Endothelial cell of umbilical vein (primary cell): ENCODE measurements around the gene MAPKBP1. TPM values are rescaled to one million over a fixed set of nuclear protein-coding genes. Genes with fewer than 3 reads are reported as not detected.

Source experiments
- BruUV-seq: library from RNA; stranded (reverse); fragments of 400-500 nt; replicated peaks from 2 replicates; lab custom pipeline; 2021; lab: Mats Ljungman, UMichigan
- CTCF ChIA-PET: fragments of 300-600, 350-600 bp; sonication (Branson Sonifier 250); formaldehyde crosslinking; loops from one replicate; lab custom pipeline; 2021; ENCODE audit warnings: antibody characterized with exemption, inconsistent platforms; lab: Charles Lee
- POLR2A ChIA-PET: fragments of 300-600, 350-600 bp; sonication (Branson Sonifier 250); formaldehyde crosslinking; loops from one replicate; lab custom pipeline; 2021; ENCODE audit warnings: antibody characterized with exemption, inconsistent platforms; lab: Charles Lee
- DNase-seq: peaks from one replicate; pipeline ENCODE4 v3.0.0-alpha.2; 2011; ENCODE audit warnings: low read depth, low spot score
- FAIRE-seq: peaks from 2 replicates; lab custom pipeline; 2011; peaks lifted over from hg19 to GRCh38; lab: Jason Lieb, UNC
- H2AFZ ChIP-seq: 2 replicates; pipeline ENCODE4 v1.6.0; 2012; ENCODE audit warnings: low read depth, low read length, control low read depth, inconsistent platforms
- H3K27ac ChIP-seq: 2 replicates; pipeline ENCODE4 v1.5.1; 2011; ENCODE audit warnings: low read depth, mild to moderate bottlenecking, control low read depth, low read length, moderate library complexity; ENCODE audit not compliant: insufficient read depth
- H3K27me3 ChIP-seq, 2 experiments: 2 replicates each; pipeline versions ENCODE4 v1.6.0 to v1.6.1; 2011; ENCODE audit warnings: low read length in 2 of 2, mixed read lengths in 1 of 2; ENCODE audit not compliant: control insufficient read depth in 2 of 2, insufficient read depth in 2 of 2
- H3K36me3 ChIP-seq, 2 experiments: 2 replicates in 1 of 2; 3 replicates in 1 of 2; pipeline ENCODE4 v1.5.1; 2011; ENCODE audit warnings: low read length in 2 of 2, mild to moderate bottlenecking in 1 of 2, moderate library complexity in 1 of 2; ENCODE audit not compliant: control insufficient read depth in 2 of 2, insufficient read depth in 2 of 2; ENCODE audit errors: extremely low read depth in 1 of 2
- H3K4me1 ChIP-seq: 3 replicates; pipeline ENCODE4 v1.5.1; 2011; ENCODE audit warnings: mild to moderate bottlenecking, low read length; ENCODE audit not compliant: control insufficient read depth, insufficient read depth; ENCODE audit errors: extremely low read depth
- H3K4me2 ChIP-seq: 2 replicates; pipeline ENCODE4 v1.6.1; 2011; ENCODE audit warnings: low read length, control low read depth, mixed read lengths; ENCODE audit not compliant: insufficient read depth
- H3K4me3 ChIP-seq, 3 experiments: fragments of 200-600 bp in 1 of 3; sonication (generic), shearing (Covaris generic) in 1 of 3; replicated peaks in 1 of 3; 2 replicates each; pipeline ENCODE4 v1.5.1; 2011 to 2016; ENCODE audit warnings: control low read depth in 3 of 3, low read length in 3 of 3, mild to moderate bottlenecking in 2 of 3, inconsistent platforms in 1 of 3, low read depth in 1 of 3, moderate library complexity in 1 of 3; ENCODE audit not compliant: insufficient read depth in 1 of 3
- H3K79me2 ChIP-seq: 2 replicates; pipeline ENCODE4 v1.6.0; 2012; ENCODE audit warnings: low read length, inconsistent platforms; ENCODE audit not compliant: control insufficient read depth, insufficient read depth
- H3K9ac ChIP-seq: replicated peaks from 2 replicates; pipeline ENCODE3; 2011; ENCODE audit warnings: low read length, control low read depth; ENCODE audit not compliant: insufficient read depth; ENCODE audit errors: extremely low read depth
- H3K9me1 ChIP-seq: replicated peaks from 3 replicates; pipeline ENCODE4 v1.6.0; 2011; ENCODE audit warnings: mild to moderate bottlenecking, low read length; ENCODE audit not compliant: control insufficient read depth, insufficient read depth; ENCODE audit errors: extremely low read depth
- H3K9me3 ChIP-seq: replicated peaks from 2 replicates; pipeline ENCODE4 v1.5.1; 2012; ENCODE audit warnings: low read length, inconsistent platforms; ENCODE audit not compliant: control insufficient read depth, insufficient read depth
- H4K20me1 ChIP-seq: replicated peaks from 2 replicates; pipeline ENCODE3; 2011; ENCODE audit warnings: mild to moderate bottlenecking, low read length; ENCODE audit not compliant: control insufficient read depth, insufficient read depth; ENCODE audit errors: extremely low read depth
- EZH2 ChIP-seq: IDR thresholded peaks from 2 replicates; pipeline ENCODE4 v1.6.1; 2012; ENCODE audit warnings: borderline replicate concordance, low read depth, mild to moderate bottlenecking, moderate library complexity, low read length, inconsistent platforms; ENCODE audit not compliant: severe bottlenecking
- FOS ChIP-seq: IDR thresholded peaks from 2 replicates; pipeline ENCODE4 v1.6.1; 2011; ENCODE audit warnings: mild to moderate bottlenecking, low read length, moderate library complexity, borderline replicate concordance; ENCODE audit not compliant: insufficient read depth
- GATA2 ChIP-seq: IDR thresholded peaks from 2 replicates; pipeline ENCODE4 v1.7.0; 2011; ENCODE audit warnings: low read depth, mild to moderate bottlenecking, moderate library complexity, mixed read lengths, low read length; ENCODE audit not compliant: insufficient read length, insufficient read depth
- JUN ChIP-seq: IDR thresholded peaks from 2 replicates; pipeline ENCODE4 v1.6.1; 2011; ENCODE audit warnings: borderline replicate concordance, low read depth; ENCODE audit not compliant: insufficient read length, insufficient read depth
- MYC ChIP-seq: IDR thresholded peaks from one replicate; pipeline ENCODE4 v1.6.1; 2011; ENCODE audit warnings: mild to moderate bottlenecking, low read depth, low read length
- POLR2A ChIP-seq: IDR thresholded peaks from 2 replicates; pipeline ENCODE4 v1.6.1; 2012; ENCODE audit warnings: low read depth, mild to moderate bottlenecking, control low read depth, low read length
- POLR2AphosphoS5 ChIP-seq: IDR thresholded peaks from 2 replicates; pipeline ENCODE4 v1.6.1; 2012; ENCODE audit warnings: low read depth, mild to moderate bottlenecking, control low read depth, low read length, moderate library complexity; ENCODE audit not compliant: insufficient read depth
- dilution Hi-C: fragments of 300-500 bp; cut with MboI; formaldehyde crosslinking; loops from one replicate; pipeline ENCODE4 v1.15.0; 2019; ENCODE audit warnings: low sequenced_read_pairs; ENCODE audit not compliant: extremely low pct_ligation_motif_present
- intact Hi-C: fragments of 100-400 bp; cut with micrococcal nuclease; formaldehyde crosslinking; loops from one replicate; pipeline ENCODE4 v1.10.0; 2022
- polyA plus RNA-seq, 4 experiments: library from polyadenylated mRNA; depleted of rRNA in 3 of 4; stranded (reverse) in 3 of 4; unstranded in 1 of 4; fragments of >200 nt; gene quantifications; 2 replicates each; pipeline versions ENCODE4 v1.2.1 to v1.2.3, GENCODE V29; 2011 to 2012; ENCODE audit warnings: missing spikeins in 1 of 4
- total RNA-seq: library from RNA; stranded (reverse); gene quantifications from 2 replicates; pipeline ENCODE4 v1.2.3, GENCODE V29; 2021
- TF ChIP-seq, protein P1 (sequence below), 2 donors: IDR thresholded peaks; 1 replicate in 1 of 2; 2 replicates in 1 of 2; pipeline ENCODE4 v1.5.1; 2011; ENCODE audit warnings: low read length in 2 of 2, mild to moderate bottlenecking in 2 of 2, moderate library complexity in 2 of 2, control low read depth in 1 of 2, inconsistent platforms in 1 of 2, low read depth in 1 of 2; ENCODE audit not compliant: insufficient read depth in 1 of 2; ENCODE audit errors: extremely low read depth in 1 of 2
- TF ChIP-seq, protein P2 (sequence below): IDR thresholded peaks from 2 replicates; pipeline ENCODE4 v1.6.1; 2011; ENCODE audit not compliant: insufficient read depth, insufficient read length

Gene MAPKBP1
- total and polyA plus RNA-seq, 2 donors (not counting 3 experiments of a cell fraction or from before 2014, with no cell fraction given) = 12.3 to 55.8 TPM

DNA sequence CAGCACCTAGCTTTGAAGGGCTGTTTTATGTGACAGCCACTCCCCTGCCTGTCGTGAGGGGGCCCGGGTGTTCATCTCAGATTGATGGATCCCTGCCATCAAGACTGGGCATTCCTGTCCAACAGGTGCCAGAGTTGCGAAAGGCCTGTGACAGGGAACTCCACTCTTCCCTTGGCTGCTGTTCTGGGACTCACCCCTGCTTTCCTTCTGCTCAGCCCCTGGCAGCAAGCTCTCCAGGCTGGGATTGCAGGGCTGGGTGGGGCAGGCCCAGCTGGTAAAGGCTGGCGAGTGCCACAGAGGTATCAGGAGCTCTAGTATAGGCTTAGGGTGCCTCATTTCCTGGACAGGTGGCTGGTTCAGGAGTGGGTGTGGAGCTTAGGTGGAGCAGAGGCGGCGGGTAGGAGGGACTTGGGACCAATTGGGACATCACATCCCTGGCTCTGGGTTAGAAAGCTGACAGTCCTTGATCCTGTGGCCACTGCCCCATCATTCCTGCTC, 64.2 kb downstream of the MAPKBP1 start, which contains the start of gene PLA2G4B:
TSS of gene PLA2G4B (plus strand) at position 448 of the 498 bp plus-strand sequence. CDS start 67 bp downstream, outside the sequence.
- no peak for FAIRE-seq
- H3K4me1 ChIP-seq = no peaks in the 10 kb centered on the region
- H3K36me3 ChIP-seq = peaks cover 0 to 2% of the 10 kb centered on the region in 2 experiments
- H4K20me1 ChIP-seq = no peaks in the 10 kb centered on the region
- H2AFZ ChIP-seq = no peak within 1 kb of the TSS
- no peaks in the 10 kb centered on the region for H3K9me3 ChIP-seq
- no peaks in the 10 kb centered on the region for H3K9me1 ChIP-seq
- DNase-seq = no peak
- TF ChIP-seq POLR2AphosphoS5 = no peak
- H3K4me2 ChIP-seq = no peak within 1 kb of the TSS
- no peaks in the 10 kb centered on the region for H3K27me3 ChIP-seq
- no peaks in the 10 kb centered on the region for H3K79me2 ChIP-seq
- CTCF ChIA-PET = no interaction called here
- dilution Hi-C loops (no loop called here), intact Hi-C loops (no loop called here)
- no peak within 1 kb of the TSS for H3K27ac ChIP-seq
- no TSS peak for BruUV-seq
- H3K9ac ChIP-seq = no peak within 1 kb of the TSS
- H3K4me3 ChIP-seq = no peak within 1 kb of the TSS
- POLR2A ChIA-PET = no interaction called here

DNA sequence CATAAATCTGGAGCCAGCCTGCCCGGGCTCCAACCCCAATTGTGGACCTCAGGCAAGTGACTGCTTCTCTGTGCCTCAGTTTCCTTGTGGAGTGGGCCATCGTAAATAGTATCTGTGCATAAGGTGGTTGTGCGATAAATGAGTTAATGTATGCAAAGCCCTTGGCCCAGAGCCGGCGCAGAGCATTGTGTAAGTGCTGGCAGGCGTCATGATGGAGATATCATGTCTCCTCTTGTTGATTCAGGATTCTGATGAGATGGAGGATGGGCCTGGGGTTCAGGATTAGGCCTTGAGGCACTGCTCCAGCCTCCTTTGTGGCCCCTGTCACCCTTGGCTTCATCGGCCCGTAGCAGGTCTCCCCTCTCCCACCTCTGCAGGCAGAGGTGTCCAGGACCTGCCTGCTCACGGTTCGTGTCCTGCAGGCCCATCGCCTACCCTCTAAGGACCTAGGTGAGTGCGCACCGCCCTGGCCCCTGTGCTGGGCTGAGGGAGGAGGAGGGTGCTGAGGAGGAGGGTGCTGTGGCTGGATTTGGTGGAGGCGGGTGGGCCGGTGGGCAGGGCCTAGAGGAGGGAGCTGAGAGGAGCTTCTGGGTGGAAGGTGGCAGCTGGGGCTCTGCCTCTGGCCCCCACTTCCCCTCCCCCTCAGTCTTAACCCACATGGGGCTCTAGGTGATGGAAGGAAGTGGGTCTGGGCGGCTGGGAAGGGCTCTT, 65.7 kb downstream of the MAPKBP1 start:
- no peak for DNase-seq
- dilution Hi-C loops = no loop called here
- no peaks in the 10 kb centered on the region for H3K9me3 ChIP-seq
- H3K79me2 ChIP-seq = no peaks in the 10 kb centered on the region
- peaks cover 0 to 2% of the 10 kb centered on the region in 2 experiments for H3K36me3 ChIP-seq
- H3K27me3 ChIP-seq = no peaks in the 10 kb centered on the region
- no peaks in the 10 kb centered on the region for H4K20me1 ChIP-seq
- no peak overlapping the region for H2AFZ ChIP-seq
- BruUV-seq = no TSS peak
- POLR2A ChIA-PET = no interaction called here
- H3K4me1 ChIP-seq = no peaks in the 10 kb centered on the region
- no peaks in the 10 kb centered on the region for H3K9me1 ChIP-seq
- CTCF ChIA-PET = interaction anchor here (1.7 kb wide), 1 partner anchor 66 kb away, joined by 5 read pairs; the partner anchor contains the start of gene MAPKBP1
- FAIRE-seq = no peak
- intact Hi-C loops = no loop called here
- no peak overlapping the region for H3K27ac ChIP-seq
- no peak overlapping the region for H3K9ac ChIP-seq
- TF ChIP-seq MYC (no peak), POLR2AphosphoS5 (no peak), EZH2 (no peak), FOS (no peak), JUN (no peak), GATA2 (no peak), POLR2A (no peak)
- TF ChIP-seq, protein P1, sequence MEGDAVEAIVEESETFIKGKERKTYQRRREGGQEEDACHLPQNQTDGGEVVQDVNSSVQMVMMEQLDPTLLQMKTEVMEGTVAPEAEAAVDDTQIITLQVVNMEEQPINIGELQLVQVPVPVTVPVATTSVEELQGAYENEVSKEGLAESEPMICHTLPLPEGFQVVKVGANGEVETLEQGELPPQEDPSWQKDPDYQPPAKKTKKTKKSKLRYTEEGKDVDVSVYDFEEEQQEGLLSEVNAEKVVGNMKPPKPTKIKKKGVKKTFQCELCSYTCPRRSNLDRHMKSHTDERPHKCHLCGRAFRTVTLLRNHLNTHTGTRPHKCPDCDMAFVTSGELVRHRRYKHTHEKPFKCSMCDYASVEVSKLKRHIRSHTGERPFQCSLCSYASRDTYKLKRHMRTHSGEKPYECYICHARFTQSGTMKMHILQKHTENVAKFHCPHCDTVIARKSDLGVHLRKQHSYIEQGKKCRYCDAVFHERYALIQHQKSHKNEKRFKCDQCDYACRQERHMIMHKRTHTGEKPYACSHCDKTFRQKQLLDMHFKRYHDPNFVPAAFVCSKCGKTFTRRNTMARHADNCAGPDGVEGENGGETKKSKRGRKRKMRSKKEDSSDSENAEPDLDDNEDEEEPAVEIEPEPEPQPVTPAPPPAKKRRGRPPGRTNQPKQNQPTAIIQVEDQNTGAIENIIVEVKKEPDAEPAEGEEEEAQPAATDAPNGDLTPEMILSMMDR (IDR thresholded peaks at IDR 0.05; ENCODE audit: extremely low read depth in 1 of 2, insufficient read depth in 1 of 2, low read depth in 1 of 2, low read length in 2 of 2) = no peak
- TF ChIP-seq, protein P2, sequence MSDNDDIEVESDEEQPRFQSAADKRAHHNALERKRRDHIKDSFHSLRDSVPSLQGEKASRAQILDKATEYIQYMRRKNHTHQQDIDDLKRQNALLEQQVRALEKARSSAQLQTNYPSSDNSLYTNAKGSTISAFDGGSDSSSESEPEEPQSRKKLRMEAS = no peak
- H3K4me2 ChIP-seq = no peak overlapping the region
- H3K4me3 ChIP-seq = no peak overlapping the region
